Measurements from ENCODE around the gene LAMA3.
A peak's percentile ranks its signal among the peaks of the same experiment; 100 is the strongest.

The LAMA3 gene

GRCh38 chr18:23689031-23689615 lies at the start of gene LAMA3:
TSS of gene LAMA3 (plus strand) at chr18:23689453. CDS start at chr18:23689684, 231 bp downstream.
- no peak for DNase-seq (ENCODE audit: low read depth)

- DNase-seq (ENCODE audit: low read depth): no peak
These were observed 49.2 kb upstream of the LAMA3 start for GRCh38 chr18:23640052-23640451.

GRCh38 chr18:23641143-23641720 lies 48.0 kb upstream of the LAMA3 start:
- DNase-seq (ENCODE audit: low read depth): no peak

GRCh38 chr18:23641937-23642666 lies 47.2 kb upstream of the LAMA3 start:
- DNase-seq (ENCODE audit: low read depth): no peak

- no peak for DNase-seq (ENCODE audit: low read depth)
These were observed 45.3 kb upstream of the LAMA3 start for GRCh38 chr18:23643815-23644490.

- DNase-seq (ENCODE audit: low read depth): no peak
These were observed 43.6 kb upstream of the LAMA3 start for GRCh38 chr18:23645568-23646175.

GRCh38 chr18:23646282-23646681 lies 43.0 kb upstream of the LAMA3 start:
- no peak for DNase-seq (ENCODE audit: low read depth)

- no peak for DNase-seq (ENCODE audit: low read depth)
These were observed 40.8 kb upstream of the LAMA3 start for GRCh38 chr18:23648456-23648855.

- DNase-seq (ENCODE audit: low read depth): no peak
These were observed 40.2 kb upstream of the LAMA3 start for GRCh38 chr18:23648940-23649607.

GRCh38 chr18:23650968-23651927 lies 38.0 kb upstream of the LAMA3 start:
- DNase-seq (ENCODE audit: low read depth): peak; percentile 83

- no peak for DNase-seq (ENCODE audit: low read depth)
These were observed 37.0 kb upstream of the LAMA3 start for GRCh38 chr18:23652232-23652631.

GRCh38 chr18:23658285-23658684 lies 31.0 kb upstream of the LAMA3 start:
- no peak for DNase-seq (ENCODE audit: low read depth)

GRCh38 chr18:23661735-23662308 lies 27.4 kb upstream of the LAMA3 start:
- DNase-seq (ENCODE audit: low read depth): no peak

GRCh38 chr18:23662309-23663263 lies 26.7 kb upstream of the LAMA3 start, which contains the start of gene ANKRD29:
TSS of gene ANKRD29 (minus strand) at chr18:23662911. CDS start at chr18:23662730, 181 bp downstream.
- no peak for DNase-seq (ENCODE audit: low read depth)

- DNase-seq (ENCODE audit: low read depth): no peak
These were observed 24.6 kb upstream of the LAMA3 start for GRCh38 chr18:23664674-23665073.

- no peak for DNase-seq (ENCODE audit: low read depth)
These were observed 22.1 kb upstream of the LAMA3 start for GRCh38 chr18:23667114-23667513.

GRCh38 chr18:23668731-23669130 lies 20.5 kb upstream of the LAMA3 start:
- DNase-seq (ENCODE audit: low read depth): no peak

GRCh38 chr18:23669202-23669766 lies 20.0 kb upstream of the LAMA3 start:
- no peak for DNase-seq (ENCODE audit: low read depth)

Data from GM04503 (cell line).